ENCODE measurements around the gene HDGFL3. TPM values are rescaled to one million over a fixed set of nuclear protein-coding genes. Genes with fewer than 3 reads are reported as not detected.

The HDGFL3 gene
- total and polyA plus RNA-seq, 2 experiments from 2014 or later: 31.3 to 50.6 TPM

- H3K4me3 ChIP-seq: no peak overlapping the region
- H3K79me2 ChIP-seq: no peaks in the 10 kb centered on the region
- no peak for DNase-seq (ENCODE audit: low spot score)
- 94% methylated on average over 6 of the region's 6 CpGs for WGBS (ENCODE audit: low lambda C conversion rate, missing lambda C conversion rate)
- H3K36me3 ChIP-seq (replicated peaks; ENCODE audit: insufficient read depth, low read depth): no peaks in the 10 kb centered on the region
- H2AFZ ChIP-seq: no peak overlapping the region
- no peak for TF ChIP-seq EZH2phosphoT487 (IDR thresholded peaks at IDR 0.05; ENCODE audit: low read depth, severe bottlenecking, unreplicated experiment)
- no peak for TF ChIP-seq CTCF (IDR thresholded peaks at IDR 0.05; ENCODE audit: poor library complexity)
- TF ChIP-seq EZH2 (IDR thresholded peaks at IDR 0.05; ENCODE audit: borderline replicate concordance): no peak
- no peaks in the 10 kb centered on the region for H3K4me1 ChIP-seq (ENCODE audit: insufficient read depth)
- H3K9me3 ChIP-seq (ENCODE audit: low read depth): no peaks in the 10 kb centered on the region
- H3K27me3 ChIP-seq: peaks cover 9% of the 10 kb centered on the region
- no peaks in the 10 kb centered on the region for H4K20me1 ChIP-seq (ENCODE audit: insufficient read depth, poor library complexity, severe bottlenecking)
- no peak overlapping the region for H3K27ac ChIP-seq
- no peak overlapping the region for H3K4me2 ChIP-seq
- H3K9me2 ChIP-seq (replicated peaks; ENCODE audit: insufficient read depth): no peaks in the 10 kb centered on the region
Observed at GRCh38 chr15:83114856-83115255, 92.8 kb downstream of the HDGFL3 start.

GRCh38 chr15:83113881-83114674 lies 93.5 kb downstream of the HDGFL3 start:
- H3K36me3 ChIP-seq (replicated peaks; ENCODE audit: insufficient read depth, low read depth): no peaks in the 10 kb centered on the region
- TF ChIP-seq CTCF (IDR thresholded peaks at IDR 0.05; ENCODE audit: poor library complexity) (no peak), EZH2 (IDR thresholded peaks at IDR 0.05; ENCODE audit: borderline replicate concordance) (no peak), EZH2phosphoT487 (IDR thresholded peaks at IDR 0.05; ENCODE audit: low read depth, severe bottlenecking, unreplicated experiment) (no peak)
- no peak overlapping the region for H3K4me2 ChIP-seq
- no peaks in the 10 kb centered on the region for H3K79me2 ChIP-seq
- H4K20me1 ChIP-seq (ENCODE audit: insufficient read depth, poor library complexity, severe bottlenecking): no peaks in the 10 kb centered on the region
- no peak for DNase-seq (ENCODE audit: low spot score)
- H3K9me3 ChIP-seq (ENCODE audit: low read depth): no peaks in the 10 kb centered on the region
- no peak overlapping the region for H3K4me3 ChIP-seq
- no peak overlapping the region for H3K27ac ChIP-seq
- H3K9me2 ChIP-seq (replicated peaks; ENCODE audit: insufficient read depth): no peaks in the 10 kb centered on the region
- no peaks in the 10 kb centered on the region for H3K4me1 ChIP-seq (ENCODE audit: insufficient read depth)
- 85% methylated on average over 5 of the region's 5 CpGs for whole genome bisulfite sequencing (ENCODE audit: low lambda C conversion rate, missing lambda C conversion rate)
- H2AFZ ChIP-seq: no peak overlapping the region
- H3K27me3 ChIP-seq: peaks cover 17% of the 10 kb centered on the region

- Histone ChIP-seq H3K9me3 (ENCODE audit: low read depth) (no peaks in the 10 kb centered on the region), H3K27me3 (peaks cover 29% of the 10 kb centered on the region), H4K20me1 (ENCODE audit: insufficient read depth, poor library complexity, severe bottlenecking) (no peaks in the 10 kb centered on the region), H3K4me1 (ENCODE audit: insufficient read depth) (no peaks in the 10 kb centered on the region), H3K27ac (no peak overlapping the region), H3K36me3 (replicated peaks; ENCODE audit: insufficient read depth, low read depth) (no peaks in the 10 kb centered on the region), H3K4me3 (no peak overlapping the region), H3K79me2 (no peaks in the 10 kb centered on the region), H3K9me2 (replicated peaks; ENCODE audit: insufficient read depth) (no peaks in the 10 kb centered on the region), H3K4me2 (no peak overlapping the region), H2AFZ (no peak overlapping the region)
- DNase-seq (ENCODE audit: low spot score): no peak
- TF ChIP-seq EZH2phosphoT487 (IDR thresholded peaks at IDR 0.05; ENCODE audit: low read depth, severe bottlenecking, unreplicated experiment): no peak
- no peak for TF ChIP-seq EZH2 (IDR thresholded peaks at IDR 0.05; ENCODE audit: borderline replicate concordance)
- no peak for TF ChIP-seq CTCF (IDR thresholded peaks at IDR 0.05; ENCODE audit: poor library complexity)
- WGBS (ENCODE audit: low lambda C conversion rate, missing lambda C conversion rate): 81% methylated on average over 3 of the region's 3 CpGs
Observed at GRCh38 chr15:83112956-83113299, 94.7 kb downstream of the HDGFL3 start.

Measured in hepatocyte (in vitro differentiated cells).